ENCODE data around the gene FGR. TPM values are rescaled to one million over a fixed set of nuclear protein-coding genes. Genes with fewer than 3 reads are reported as not detected.

Gene FGR
- total and polyA plus RNA-seq, 2 of the 13 experiments (the other 11 are each of a cell fraction or from before 2014, with no cell fraction given): not detected

GRCh38 chr1:27668808-27669723 lies 34.1 kb upstream of the FGR start (continued):
- peak; percentile 5; the same call in 1 of the 2 replicates for TF ChIP-seq ZNF281 (CRISPR knock-in tag; IDR thresholded peaks at IDR 0.05; ENCODE audit: borderline replicate concordance)
- peak; percentile 34; the same call in 1 of the 2 replicates for TF ChIP-seq BORCS8-MEF2B (CRISPR knock-in tag; IDR thresholded peaks at IDR 0.05)
- TF ChIP-seq ZNF251 (CRISPR knock-in tag; IDR thresholded peaks at IDR 0.05): no peak
- TF ChIP-seq SAP130 (CRISPR knock-in tag; IDR thresholded peaks at IDR 0.05; ENCODE audit: low read depth): peak; percentile 52; the same call in 1 of the 2 replicates
- TF ChIP-seq FOXA3 (CRISPR knock-in tag; IDR thresholded peaks at IDR 0.05): peak; percentile 31; the same call in 1 of the 2 replicates
- TF ChIP-seq UBTF (CRISPR knock-in tag; IDR thresholded peaks at IDR 0.05): 0 out of 2 replicates have a peak, but pooled peaks have one; percentile 30
- peak; percentile 95 for TF ChIP-seq ZEB1 (IDR thresholded peaks at IDR 0.05; ENCODE audit: insufficient replicate concordance, low read depth)
- TF ChIP-seq WIZ (CRISPR knock-in tag; IDR thresholded peaks at IDR 0.05): no peak
- TF ChIP-seq KIAA2018 (CRISPR knock-in tag; IDR thresholded peaks at IDR 0.05; ENCODE audit: borderline replicate concordance): no peak
- peak; percentile 45 for TF ChIP-seq MNT (IDR thresholded peaks at IDR 0.05)
- TF ChIP-seq NFKB2 (CRISPR knock-in tag; IDR thresholded peaks at IDR 0.05; ENCODE audit: borderline replicate concordance): peak; percentile 67; the same call in 1 of the 2 replicates
- TF ChIP-seq SALL2 (CRISPR knock-in tag; IDR thresholded peaks at IDR 0.05): peak; percentile 11; the same call in 1 of the 2 replicates
